AG04450 (cell line): ENCODE data around the gene STBD1. TPM values are rescaled to one million over a fixed set of nuclear protein-coding genes. Genes with fewer than 3 reads are reported as not detected.
"Not testable (repeated sequence)": the region's sequence is repeated elsewhere in the genome, so short reads cannot be mapped to it uniquely, and the experiment has no call there.

Experiments
- CTCF ChIA-PET: fragments of 300-600, 350-600 bp; formaldehyde crosslinking; extraction: SDS; loops from one replicate; lab custom pipeline; 2022; ENCODE audit warnings: antibody characterized with exemption, inconsistent platforms; lab: Charles Lee
- POLR2A ChIA-PET: fragments of 350-600 bp; formaldehyde crosslinking; extraction: SDS; loops from one replicate; lab custom pipeline; 2021; ENCODE audit warnings: antibody characterized with exemption, inconsistent platforms; lab: Yijun Ruan, JAX
- DNase-seq: peaks from one replicate; pipeline ENCODE4 v3.0.0-alpha.2; 2011; ENCODE audit warnings: low read depth, low spot score
- H3K27ac ChIP-seq: one replicate; pipeline ENCODE4 v1.5.1; 2012; ENCODE audit warnings: low read depth, low read length, control low read depth
- H3K27me3 ChIP-seq: one replicate; pipeline ENCODE4 v1.6.0; 2012; ENCODE audit warnings: low read length; ENCODE audit not compliant: control insufficient read depth, insufficient read depth
- H3K4me3 ChIP-seq: 2 replicates; pipeline ENCODE4 v1.5.1; 2011; ENCODE audit warnings: mild to moderate bottlenecking, low read depth, low read length, control low read depth
- H3K9me3 ChIP-seq: 2 replicates; pipeline ENCODE4 v1.5.1; 2012; ENCODE audit warnings: low read length; ENCODE audit not compliant: control insufficient read depth, insufficient read depth
- polyA plus RNA-seq: library from polyadenylated mRNA; depleted of rRNA; stranded (reverse); fragments of >200 nt; gene quantifications from 2 replicates; pipeline ENCODE4 v1.2.3, GENCODE V29; 2011; rRNA removed
- small RNA-seq: library from RNA; depleted of rRNA; stranded (forward); fragments of <200 nt; gene quantifications from one replicate; pipeline ENCODE3, GENCODE V24; 2012; ENCODE audit warnings: low read depth; ENCODE audit not compliant: insufficient read length
- TF ChIP-seq, protein P1 (sequence below): IDR thresholded peaks from 2 replicates; pipeline ENCODE4 v1.5.1; 2011; ENCODE audit warnings: low read depth, low read length, control low read depth, inconsistent platforms

The STBD1 gene
- polyA plus RNA-seq, 1 experiment, result 0.69 TPM

- no peaks in the 10 kb centered on the region for H3K9me3 ChIP-seq
- peaks cover 5% of the 10 kb centered on the region for H3K27me3 ChIP-seq
- POLR2A ChIA-PET, result no interaction called here
- no peak overlapping the region for H3K4me3 ChIP-seq
- no peak overlapping the region for H3K27ac ChIP-seq
- TF ChIP-seq, protein P1, sequence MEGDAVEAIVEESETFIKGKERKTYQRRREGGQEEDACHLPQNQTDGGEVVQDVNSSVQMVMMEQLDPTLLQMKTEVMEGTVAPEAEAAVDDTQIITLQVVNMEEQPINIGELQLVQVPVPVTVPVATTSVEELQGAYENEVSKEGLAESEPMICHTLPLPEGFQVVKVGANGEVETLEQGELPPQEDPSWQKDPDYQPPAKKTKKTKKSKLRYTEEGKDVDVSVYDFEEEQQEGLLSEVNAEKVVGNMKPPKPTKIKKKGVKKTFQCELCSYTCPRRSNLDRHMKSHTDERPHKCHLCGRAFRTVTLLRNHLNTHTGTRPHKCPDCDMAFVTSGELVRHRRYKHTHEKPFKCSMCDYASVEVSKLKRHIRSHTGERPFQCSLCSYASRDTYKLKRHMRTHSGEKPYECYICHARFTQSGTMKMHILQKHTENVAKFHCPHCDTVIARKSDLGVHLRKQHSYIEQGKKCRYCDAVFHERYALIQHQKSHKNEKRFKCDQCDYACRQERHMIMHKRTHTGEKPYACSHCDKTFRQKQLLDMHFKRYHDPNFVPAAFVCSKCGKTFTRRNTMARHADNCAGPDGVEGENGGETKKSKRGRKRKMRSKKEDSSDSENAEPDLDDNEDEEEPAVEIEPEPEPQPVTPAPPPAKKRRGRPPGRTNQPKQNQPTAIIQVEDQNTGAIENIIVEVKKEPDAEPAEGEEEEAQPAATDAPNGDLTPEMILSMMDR, result no peak
- no peak for DNase-seq
- CTCF ChIA-PET, result no interaction called here
These were observed 36.3 kb downstream of the STBD1 start for GRCh38 chr4:76342803-76343202.

- Histone ChIP-seq H3K27ac (no peak overlapping the region), H3K27me3 (no peaks in the 10 kb centered on the region), H3K4me3 (no peak overlapping the region), H3K9me3 (no peaks in the 10 kb centered on the region)
- no peak for DNase-seq
- CTCF ChIA-PET, result interaction anchor here (1.9 kb wide), 1 partner anchor 23 kb away, joined by 5 read pairs; no protein-coding TSS in a partner anchor
- POLR2A ChIA-PET, result no interaction called here
- TF ChIP-seq, protein P1, result no peak
These were observed 48.3 kb downstream of the STBD1 start for GRCh38 chr4:76354517-76355473.

- Histone ChIP-seq H3K27ac (no peak overlapping the region), H3K4me3 (no peak overlapping the region), H3K27me3 (peaks cover under 1% of the 10 kb centered on the region), H3K9me3 (no peaks in the 10 kb centered on the region; the same call in 1 of the 2 replicates)
- CTCF ChIA-PET, result no interaction called here
- no peak for DNase-seq
- POLR2A ChIA-PET, result no interaction called here
- TF ChIP-seq, protein P1, result no peak
These were observed 51.4 kb downstream of the STBD1 start for GRCh38 chr4:76357981-76358380.

DNA sequence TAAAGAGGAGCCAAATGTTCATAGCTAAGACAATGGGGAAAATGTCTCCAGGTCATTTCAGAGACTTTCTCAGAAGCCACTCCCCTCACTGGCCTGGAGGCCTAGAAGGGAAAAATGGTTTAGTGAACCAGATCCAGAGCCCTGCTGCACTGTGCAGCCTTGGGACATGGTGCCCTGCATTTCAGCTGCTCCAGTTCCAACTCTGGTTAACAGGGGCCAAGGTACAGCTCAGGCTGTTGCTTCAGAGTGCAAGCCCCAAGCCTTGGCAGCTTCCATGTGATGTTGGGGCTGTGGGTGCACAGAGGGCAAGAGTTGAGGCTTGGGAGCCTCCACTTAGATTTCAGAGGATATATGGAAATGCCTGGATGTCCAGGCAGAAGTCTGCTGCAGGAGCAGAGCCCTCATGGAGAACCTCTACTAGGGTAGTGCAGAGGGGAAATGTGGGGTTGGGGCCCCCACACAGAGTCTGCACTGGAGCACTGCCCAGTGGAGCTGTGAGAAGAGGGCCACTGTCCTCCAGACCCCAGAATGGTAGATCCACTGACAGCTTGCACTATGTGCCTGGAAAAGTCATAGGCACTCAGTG, 53.4 kb downstream of the STBD1 start:
- H3K27me3 ChIP-seq, DNase-seq, POLR2A ChIA-PET, H3K4me3 ChIP-seq, H3K27ac ChIP-seq, H3K9me3 ChIP-seq: not testable (repeated sequence)
- CTCF ChIA-PET, result interaction anchor here (0.7 kb wide), 1 partner anchor 12 kb away, joined by 3 read pairs; no protein-coding TSS in a partner anchor

Small RNA genes lying within 50 kb of the gene (small RNA-seq; reads per million reads assigned to genes)
- gene RNU6-1000P, result not detected

Other genes starting within 250 kb of the STBD1 start
- 0.20 TPM in 1 of 2 replicates, not detected in the other for gene ART3, start 232.0 kb upstream of the STBD1 start, polyA plus RNA-seq
- gene NUP54, start 158.3 kb upstream of the STBD1 start, polyA plus RNA-seq, result 33.4 and 54.5 TPM in 2 replicates
- gene SCARB2, start 92.9 kb upstream of the STBD1 start, polyA plus RNA-seq, result 152 and 161 TPM in 2 replicates
- gene FAM47E, start 55.0 kb upstream of the STBD1 start, polyA plus RNA-seq, result 0.06 TPM in 1 of 2 replicates, not detected in the other
- gene CCDC158, start 114.4 kb downstream of the STBD1 start, polyA plus RNA-seq, result not detected in 2 replicates
- gene SHROOM3, start 128.5 kb downstream of the STBD1 start, polyA plus RNA-seq, result 9.5 and 13.1 TPM in 2 replicates